GM21390 (cell line): ENCODE measurements around the gene SUSD2.
"Not testable (repeated sequence)": the region's sequence is repeated elsewhere in the genome, so short reads cannot be mapped to it uniquely, and the experiment has no call there.

Experiments used
- ATAC-seq: cut with Tn5 transposase; IDR thresholded peaks from one replicate; pipeline ENCODE4 v1.9.1; 2021; ENCODE audit not compliant: unreplicated experiment

Gene SUSD2

GRCh38 chr22:24209016-24209415 lies 27.7 kb downstream of the SUSD2 start:
- ATAC-seq: no peak

GRCh38 chr22:24209687-24210086 lies 28.4 kb downstream of the SUSD2 start:
- no peak for ATAC-seq

GRCh38 chr22:24210409-24210808 lies 29.1 kb downstream of the SUSD2 start:
- not testable (repeated sequence) for ATAC-seq

- ATAC-seq: not testable (repeated sequence)
These were observed 30.4 kb downstream of the SUSD2 start for GRCh38 chr22:24211716-24212115.

GRCh38 chr22:24213111-24213510 lies 31.8 kb downstream of the SUSD2 start:
- not testable (repeated sequence) for ATAC-seq

DNA sequence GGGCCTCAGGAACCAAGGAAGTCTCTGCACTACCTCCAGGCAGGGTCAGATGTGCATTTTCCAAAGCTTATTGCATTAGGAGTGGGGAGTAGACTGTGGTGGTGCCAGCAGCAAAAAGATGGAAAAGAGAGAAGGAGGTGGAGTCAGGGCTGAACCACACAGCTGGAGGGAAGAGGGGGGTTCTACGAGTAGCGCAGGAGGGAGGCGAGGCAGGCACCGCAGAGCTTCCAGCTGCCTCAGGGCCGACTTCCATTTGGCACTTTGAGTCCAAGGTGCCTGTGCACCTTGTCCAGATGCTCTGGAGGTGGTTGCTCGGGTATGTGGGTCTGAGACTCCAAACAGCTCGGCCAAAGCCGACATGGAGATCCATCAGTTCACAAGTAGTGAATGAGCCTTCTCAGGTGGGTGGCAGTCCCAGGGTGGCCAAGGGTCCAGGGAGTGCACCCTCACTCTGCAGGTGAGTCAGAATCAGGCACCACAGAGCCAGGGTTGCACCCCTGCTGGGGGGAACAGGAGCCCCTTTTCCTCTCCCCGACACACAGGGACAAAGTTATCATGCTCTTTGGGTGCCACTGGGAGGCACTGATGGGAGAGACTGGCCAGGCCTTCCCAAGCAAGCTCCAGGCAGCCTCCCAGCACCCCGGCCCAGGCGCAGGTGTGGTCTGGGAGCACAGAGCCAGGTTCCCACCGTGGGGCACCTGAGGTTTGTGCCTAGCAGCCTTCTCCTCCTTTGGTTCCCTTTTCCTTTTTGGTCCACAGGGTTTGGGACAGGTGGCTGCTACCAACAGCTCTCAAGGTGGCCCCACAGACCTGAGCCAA lies 33.4 kb downstream of the SUSD2 start:
- no peak for ATAC-seq

DNA sequence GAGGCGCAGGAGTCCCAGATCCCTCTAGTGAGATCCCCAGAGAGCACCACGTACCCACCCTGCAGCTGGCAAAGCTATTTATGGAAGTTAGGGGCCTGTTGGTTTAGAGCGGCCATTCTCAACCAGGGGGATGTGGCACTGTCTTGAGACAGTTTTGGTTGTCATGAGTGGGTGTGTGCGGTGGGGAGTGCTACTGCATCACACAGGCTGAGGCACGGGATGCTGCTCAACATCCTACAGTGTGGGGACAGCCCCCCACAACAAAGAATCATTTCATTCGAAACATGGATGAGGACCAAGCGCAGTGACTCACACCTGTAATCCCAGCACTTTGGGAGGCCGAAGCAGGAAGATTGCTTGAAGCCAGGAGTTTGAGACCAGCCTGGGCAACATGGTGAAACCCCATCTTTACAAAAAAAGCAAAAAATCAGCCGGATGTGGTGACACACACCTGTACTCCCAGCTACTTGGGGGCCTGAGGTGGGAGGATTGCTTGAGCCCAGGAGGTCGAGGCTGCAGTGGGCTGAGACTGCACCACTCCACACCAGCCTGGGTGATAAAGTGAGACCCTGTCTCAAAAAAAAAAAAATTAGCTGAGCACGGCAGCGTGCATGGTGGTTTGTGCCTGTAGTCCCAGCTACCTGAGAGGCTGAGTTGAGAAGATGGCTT lies 35.4 kb downstream of the SUSD2 start:
- ATAC-seq: no peak

- ATAC-seq: no peak
These were observed 36.1 kb downstream of the SUSD2 start for GRCh38 chr22:24217384-24217783.

DNA sequence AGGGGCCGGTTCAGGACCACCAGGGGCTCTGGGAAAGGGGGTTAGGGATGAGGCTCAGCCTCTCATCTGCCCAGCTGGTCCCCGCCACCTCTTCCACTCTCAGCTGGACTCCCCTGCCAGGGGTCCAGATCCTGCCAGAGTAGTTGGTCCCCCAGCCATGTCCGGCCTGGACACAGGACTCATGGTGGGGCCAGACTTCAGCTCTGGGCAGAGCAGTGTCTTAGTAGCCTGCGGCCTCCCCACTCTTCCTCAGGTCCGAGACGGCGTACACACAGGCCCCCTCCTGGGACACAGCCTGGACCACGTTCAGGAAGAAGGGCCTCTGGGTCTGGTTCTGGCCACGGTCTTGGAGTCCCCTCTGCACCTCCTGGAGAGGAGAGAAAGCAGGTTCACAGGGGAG lies 38.5 kb downstream of the SUSD2 start:
- no peak for ATAC-seq

DNA sequence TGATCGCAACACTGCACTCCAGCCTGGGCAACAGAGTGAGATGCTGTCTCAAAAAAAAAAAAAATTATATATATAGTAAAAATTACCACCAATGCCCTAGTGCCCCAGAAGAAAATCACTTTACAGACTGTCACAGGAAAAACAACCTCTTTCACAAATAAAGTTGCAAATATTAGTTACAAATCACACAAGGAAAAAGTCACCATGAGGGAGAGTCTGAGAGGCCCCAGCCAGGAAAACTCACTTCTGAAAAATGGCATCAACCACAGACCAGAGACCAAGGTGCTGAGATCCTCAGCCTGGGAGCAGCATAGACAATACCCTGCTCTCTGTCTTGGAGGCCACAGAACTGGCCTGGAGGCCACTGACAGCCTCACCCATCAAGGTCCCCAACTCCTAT lies 43.2 kb downstream of the SUSD2 start:
- no peak for ATAC-seq

DNA sequence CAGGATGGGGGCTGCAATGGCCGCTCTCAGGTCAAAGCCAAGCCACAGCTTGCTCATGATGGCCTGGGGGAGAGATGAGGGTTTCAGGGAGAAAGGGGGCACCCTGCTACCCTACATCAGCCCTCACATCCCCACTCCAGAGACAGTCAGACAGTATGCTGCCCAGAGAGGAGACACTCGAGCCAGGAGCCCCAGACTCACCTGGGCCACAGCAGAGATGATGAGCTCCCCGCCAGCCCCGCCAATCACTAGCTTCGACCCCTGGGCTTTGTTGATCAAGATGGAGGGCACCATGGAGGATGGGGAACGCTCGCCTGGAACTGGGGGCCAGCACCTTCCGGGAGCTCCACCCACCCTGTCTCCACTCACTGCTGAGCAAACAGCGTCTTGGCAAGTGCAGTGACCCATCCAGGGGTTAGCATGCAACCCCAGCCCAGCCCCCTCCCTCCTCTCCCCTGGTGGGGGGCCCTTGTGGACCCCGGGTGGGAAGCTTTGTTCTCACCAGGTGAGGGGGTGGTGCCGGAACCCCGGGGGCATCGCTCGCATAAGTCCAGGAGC lies 43.8 kb downstream of the SUSD2 start:
- ATAC-seq: no peak

- ATAC-seq: no peak
These were observed 44.7 kb downstream of the SUSD2 start for GRCh38 chr22:24225951-24226350.

- ATAC-seq: no peak
These were observed 49.8 kb downstream of the SUSD2 start for GRCh38 chr22:24230911-24231656.

GRCh38 chr22:24231706-24232105 lies 50.4 kb downstream of the SUSD2 start:
- no peak for ATAC-seq

GRCh38 chr22:24232124-24232523 lies 50.8 kb downstream of the SUSD2 start:
- ATAC-seq: no peak

- no peak for ATAC-seq
These were observed 51.4 kb downstream of the SUSD2 start for GRCh38 chr22:24232725-24233124.

DNA sequence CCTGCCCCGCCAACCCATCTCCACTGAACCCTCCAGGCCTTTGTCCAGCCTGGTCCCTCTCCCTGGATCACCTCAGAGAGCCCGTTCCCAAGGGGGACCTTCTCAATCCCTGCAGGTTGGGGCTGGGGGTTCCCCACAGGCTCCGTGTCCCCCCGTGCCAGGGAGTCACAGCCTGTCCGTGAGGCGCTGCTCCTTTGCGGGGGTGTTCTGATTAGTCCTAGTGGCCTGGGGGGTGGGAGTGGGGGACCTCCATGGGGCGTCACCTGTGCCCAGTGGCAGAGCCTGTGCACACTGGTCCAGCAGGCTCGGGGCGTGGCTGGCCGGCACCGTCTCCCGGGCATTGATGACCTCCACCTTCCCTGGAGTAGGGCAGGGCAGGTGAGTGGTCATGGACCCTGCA lies 51.9 kb downstream of the SUSD2 start:
- no peak for ATAC-seq

GRCh38 chr22:24233816-24234215 lies 52.5 kb downstream of the SUSD2 start:
- ATAC-seq: no peak

DNA sequence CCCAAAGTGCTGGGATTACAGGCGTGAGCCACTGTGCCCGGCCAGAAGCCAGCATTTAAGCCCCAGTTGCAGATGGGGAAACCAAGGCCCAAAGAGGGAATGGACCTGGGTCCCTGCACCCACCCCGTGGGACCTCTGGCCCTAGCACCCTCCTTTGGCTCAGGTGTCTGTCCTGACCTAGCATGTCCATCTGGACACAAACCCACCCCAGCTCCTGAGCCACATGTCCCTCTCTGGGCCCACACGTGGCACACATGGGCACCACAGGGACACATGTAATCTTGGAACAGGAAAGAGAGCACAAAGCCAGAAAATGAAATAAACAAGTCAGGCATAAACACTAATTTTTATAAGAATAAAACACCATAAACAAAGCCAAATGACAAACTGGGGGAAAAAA lies 54.0 kb downstream of the SUSD2 start:
- no peak for ATAC-seq

DNA sequence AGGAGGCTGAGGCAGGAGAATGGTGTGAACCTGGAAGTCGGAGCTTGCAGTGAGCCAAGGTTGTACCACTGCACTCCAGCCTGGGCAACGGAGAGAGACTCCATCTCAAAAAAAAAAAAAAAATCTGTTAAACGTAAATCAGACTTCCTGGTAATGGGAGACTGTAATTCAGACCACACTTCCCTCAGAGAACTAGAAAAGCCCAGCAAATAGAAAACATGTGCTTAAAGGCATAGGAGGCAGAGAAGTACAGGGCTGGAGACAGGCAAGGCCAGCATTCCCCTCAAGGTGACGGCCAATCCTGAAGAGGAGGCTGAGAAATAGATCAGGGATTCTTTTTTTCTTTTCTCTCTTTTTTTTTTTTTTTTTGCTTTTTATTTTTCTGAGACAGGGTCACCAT lies 55.4 kb downstream of the SUSD2 start:
- ATAC-seq: no peak

DNA sequence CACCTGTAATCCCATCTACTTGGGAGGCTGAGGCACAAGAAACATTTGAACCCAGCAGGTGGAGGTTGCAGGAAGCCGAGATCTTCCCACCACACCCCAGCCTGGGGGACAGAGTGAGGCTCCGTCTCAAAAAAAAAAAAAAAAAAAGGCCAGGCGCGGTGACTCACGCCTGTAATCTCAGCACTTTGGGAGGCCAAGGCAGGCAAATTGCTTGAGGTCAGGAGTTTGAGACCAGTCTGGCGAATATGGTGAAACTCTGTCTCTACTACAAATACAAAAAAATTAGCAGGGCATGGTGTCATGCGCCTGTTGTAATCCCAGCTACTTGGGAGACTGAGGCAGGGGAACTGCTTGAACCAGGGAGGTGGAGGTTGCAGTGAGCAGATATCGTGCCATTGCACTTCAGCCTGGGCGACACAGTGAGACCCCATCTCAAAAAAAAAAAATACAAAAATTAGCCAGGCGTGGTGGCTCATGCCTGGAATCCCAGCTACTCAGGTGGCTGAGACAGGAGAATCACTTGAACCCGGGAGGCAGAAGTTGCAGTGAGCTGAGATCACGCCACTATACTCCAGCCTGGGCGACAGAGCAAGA lies 56.9 kb downstream of the SUSD2 start:
- ATAC-seq: not testable (repeated sequence)
